HL-60 (cell line): ENCODE measurements around the gene ACYP2.

ENCODE experiments used
- CTCF ChIP-seq: IDR thresholded peaks from one replicate; pipeline ENCODE4 v1.5.1; 2011; ENCODE audit warnings: low read length, control low read depth, inconsistent platforms; ENCODE audit not compliant: insufficient read depth
- POLR2AphosphoS5 ChIP-seq: IDR thresholded peaks from 2 replicates; pipeline ENCODE4 v1.6.1; 2012; ENCODE audit warnings: low read depth

DNA sequence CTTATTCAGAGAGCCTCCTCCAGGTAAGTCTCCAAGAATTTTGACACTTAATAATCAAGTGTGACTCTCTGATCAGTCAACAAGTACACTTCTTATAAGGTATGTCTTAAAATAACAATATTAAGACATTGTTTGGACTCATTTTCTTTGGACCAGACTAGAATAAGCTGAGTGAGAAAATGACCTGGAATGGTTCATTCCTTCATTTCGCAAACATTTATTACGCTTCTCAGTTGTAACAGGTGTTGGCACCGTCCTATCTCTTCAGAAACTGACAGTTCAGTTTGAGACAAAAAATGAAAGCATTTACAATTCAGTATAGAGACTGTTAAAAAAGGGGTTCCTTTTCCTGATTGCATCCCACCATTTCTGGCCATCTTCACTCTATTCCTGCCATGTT lies 94.0 kb downstream of the ACYP2 start:
- no peak for TF ChIP-seq CTCF
- no peak for TF ChIP-seq POLR2AphosphoS5
